ENCODE results near the gene CREG1.

- TF ChIP-seq POLR2A (IDR thresholded peaks at IDR 0.05; ENCODE audit: low read depth, low read length), result no peak
- TF ChIP-seq POLR2AphosphoS5 (IDR thresholded peaks at IDR 0.05; ENCODE audit: low read depth, low read length), result no peak
- no peak for TF ChIP-seq TAF1 (IDR thresholded peaks at IDR 0.05; ENCODE audit: borderline replicate concordance, low read depth, low read length)
Observed at GRCh38 chr1:167594822-167595221, 41.3 kb upstream of the CREG1 start.

Data from GM12892 (cell line).